Endothelial cell of umbilical vein (primary cell): ENCODE data around the gene CEP164. TPM values are rescaled to one million over a fixed set of nuclear protein-coding genes. Genes with fewer than 3 reads are reported as not detected.

Experiments
- BruUV-seq: library from RNA; stranded (reverse); fragments of 400-500 nt; replicated peaks from 2 replicates; lab custom pipeline; 2021; lab: Mats Ljungman, UMichigan
- CTCF ChIA-PET: fragments of 300-600, 350-600 bp; sonication (Branson Sonifier 250); formaldehyde crosslinking; loops from one replicate; lab custom pipeline; 2021; ENCODE audit warnings: antibody characterized with exemption, inconsistent platforms; lab: Charles Lee
- POLR2A ChIA-PET: fragments of 300-600, 350-600 bp; sonication (Branson Sonifier 250); formaldehyde crosslinking; loops from one replicate; lab custom pipeline; 2021; ENCODE audit warnings: antibody characterized with exemption, inconsistent platforms; lab: Charles Lee
- DNase-seq: peaks from one replicate; pipeline ENCODE4 v3.0.0-alpha.2; 2011; ENCODE audit warnings: low read depth, low spot score
- FAIRE-seq: peaks from 2 replicates; lab custom pipeline; 2011; peaks lifted over from hg19 to GRCh38; lab: Jason Lieb, UNC
- H2AFZ ChIP-seq: 2 replicates; pipeline ENCODE4 v1.6.0; 2012; ENCODE audit warnings: low read depth, low read length, control low read depth, inconsistent platforms
- H3K27ac ChIP-seq: 2 replicates; pipeline ENCODE4 v1.5.1; 2011; ENCODE audit warnings: low read depth, mild to moderate bottlenecking, control low read depth, low read length, moderate library complexity; ENCODE audit not compliant: insufficient read depth
- H3K27me3 ChIP-seq, 2 experiments: 2 replicates each; pipeline versions ENCODE4 v1.6.0 to v1.6.1; 2011; ENCODE audit warnings: low read length in 2 of 2, mixed read lengths in 1 of 2; ENCODE audit not compliant: control insufficient read depth in 2 of 2, insufficient read depth in 2 of 2
- H3K36me3 ChIP-seq, 2 experiments: 2 replicates in 1 of 2; 3 replicates in 1 of 2; pipeline ENCODE4 v1.5.1; 2011; ENCODE audit warnings: low read length in 2 of 2, mild to moderate bottlenecking in 1 of 2, moderate library complexity in 1 of 2; ENCODE audit not compliant: control insufficient read depth in 2 of 2, insufficient read depth in 2 of 2; ENCODE audit errors: extremely low read depth in 1 of 2
- H3K4me1 ChIP-seq: 3 replicates; pipeline ENCODE4 v1.5.1; 2011; ENCODE audit warnings: mild to moderate bottlenecking, low read length; ENCODE audit not compliant: control insufficient read depth, insufficient read depth; ENCODE audit errors: extremely low read depth
- H3K4me2 ChIP-seq: 2 replicates; pipeline ENCODE4 v1.6.1; 2011; ENCODE audit warnings: low read length, control low read depth, mixed read lengths; ENCODE audit not compliant: insufficient read depth
- H3K4me3 ChIP-seq, 3 experiments: fragments of 200-600 bp in 1 of 3; sonication (generic), shearing (Covaris generic) in 1 of 3; replicated peaks in 1 of 3; 2 replicates each; pipeline ENCODE4 v1.5.1; 2011 to 2016; ENCODE audit warnings: control low read depth in 3 of 3, low read length in 3 of 3, mild to moderate bottlenecking in 2 of 3, inconsistent platforms in 1 of 3, low read depth in 1 of 3, moderate library complexity in 1 of 3; ENCODE audit not compliant: insufficient read depth in 1 of 3
- H3K79me2 ChIP-seq: 2 replicates; pipeline ENCODE4 v1.6.0; 2012; ENCODE audit warnings: low read length, inconsistent platforms; ENCODE audit not compliant: control insufficient read depth, insufficient read depth
- H3K9ac ChIP-seq: replicated peaks from 2 replicates; pipeline ENCODE3; 2011; ENCODE audit warnings: low read length, control low read depth; ENCODE audit not compliant: insufficient read depth; ENCODE audit errors: extremely low read depth
- H3K9me1 ChIP-seq: replicated peaks from 3 replicates; pipeline ENCODE4 v1.6.0; 2011; ENCODE audit warnings: mild to moderate bottlenecking, low read length; ENCODE audit not compliant: control insufficient read depth, insufficient read depth; ENCODE audit errors: extremely low read depth
- H3K9me3 ChIP-seq: replicated peaks from 2 replicates; pipeline ENCODE4 v1.5.1; 2012; ENCODE audit warnings: low read length, inconsistent platforms; ENCODE audit not compliant: control insufficient read depth, insufficient read depth
- H4K20me1 ChIP-seq: replicated peaks from 2 replicates; pipeline ENCODE3; 2011; ENCODE audit warnings: mild to moderate bottlenecking, low read length; ENCODE audit not compliant: control insufficient read depth, insufficient read depth; ENCODE audit errors: extremely low read depth
- EZH2 ChIP-seq: IDR thresholded peaks from 2 replicates; pipeline ENCODE4 v1.6.1; 2012; ENCODE audit warnings: borderline replicate concordance, low read depth, mild to moderate bottlenecking, moderate library complexity, low read length, inconsistent platforms; ENCODE audit not compliant: severe bottlenecking
- FOS ChIP-seq: IDR thresholded peaks from 2 replicates; pipeline ENCODE4 v1.6.1; 2011; ENCODE audit warnings: mild to moderate bottlenecking, low read length, moderate library complexity, borderline replicate concordance; ENCODE audit not compliant: insufficient read depth
- GATA2 ChIP-seq: IDR thresholded peaks from 2 replicates; pipeline ENCODE4 v1.7.0; 2011; ENCODE audit warnings: low read depth, mild to moderate bottlenecking, moderate library complexity, mixed read lengths, low read length; ENCODE audit not compliant: insufficient read length, insufficient read depth
- JUN ChIP-seq: IDR thresholded peaks from 2 replicates; pipeline ENCODE4 v1.6.1; 2011; ENCODE audit warnings: borderline replicate concordance, low read depth; ENCODE audit not compliant: insufficient read length, insufficient read depth
- MYC ChIP-seq: IDR thresholded peaks from one replicate; pipeline ENCODE4 v1.6.1; 2011; ENCODE audit warnings: mild to moderate bottlenecking, low read depth, low read length
- POLR2A ChIP-seq: IDR thresholded peaks from 2 replicates; pipeline ENCODE4 v1.6.1; 2012; ENCODE audit warnings: low read depth, mild to moderate bottlenecking, control low read depth, low read length
- POLR2AphosphoS5 ChIP-seq: IDR thresholded peaks from 2 replicates; pipeline ENCODE4 v1.6.1; 2012; ENCODE audit warnings: low read depth, mild to moderate bottlenecking, control low read depth, low read length, moderate library complexity; ENCODE audit not compliant: insufficient read depth
- dilution Hi-C: fragments of 300-500 bp; cut with MboI; formaldehyde crosslinking; loops from one replicate; pipeline ENCODE4 v1.15.0; 2019; ENCODE audit warnings: low sequenced_read_pairs; ENCODE audit not compliant: extremely low pct_ligation_motif_present
- intact Hi-C: fragments of 100-400 bp; cut with micrococcal nuclease; formaldehyde crosslinking; loops from one replicate; pipeline ENCODE4 v1.10.0; 2022
- polyA plus RNA-seq, 4 experiments: library from polyadenylated mRNA; depleted of rRNA in 3 of 4; stranded (reverse) in 3 of 4; unstranded in 1 of 4; fragments of >200 nt; gene quantifications; 2 replicates each; pipeline versions ENCODE4 v1.2.1 to v1.2.3, GENCODE V29; 2011 to 2012; ENCODE audit warnings: missing spikeins in 1 of 4
- total RNA-seq: library from RNA; stranded (reverse); gene quantifications from 2 replicates; pipeline ENCODE4 v1.2.3, GENCODE V29; 2021
- TF ChIP-seq, protein P1 (sequence below), 2 donors: IDR thresholded peaks; 1 replicate in 1 of 2; 2 replicates in 1 of 2; pipeline ENCODE4 v1.5.1; 2011; ENCODE audit warnings: low read length in 2 of 2, mild to moderate bottlenecking in 2 of 2, moderate library complexity in 2 of 2, control low read depth in 1 of 2, inconsistent platforms in 1 of 2, low read depth in 1 of 2; ENCODE audit not compliant: insufficient read depth in 1 of 2; ENCODE audit errors: extremely low read depth in 1 of 2
- TF ChIP-seq, protein P2 (sequence below): IDR thresholded peaks from 2 replicates; pipeline ENCODE4 v1.6.1; 2011; ENCODE audit not compliant: insufficient read depth, insufficient read length

The CEP164 gene
- total and polyA plus RNA-seq, 2 donors (not counting 3 experiments of a cell fraction or from before 2014, with no cell fraction given) = 22.7 to 48.4 TPM

DNA sequence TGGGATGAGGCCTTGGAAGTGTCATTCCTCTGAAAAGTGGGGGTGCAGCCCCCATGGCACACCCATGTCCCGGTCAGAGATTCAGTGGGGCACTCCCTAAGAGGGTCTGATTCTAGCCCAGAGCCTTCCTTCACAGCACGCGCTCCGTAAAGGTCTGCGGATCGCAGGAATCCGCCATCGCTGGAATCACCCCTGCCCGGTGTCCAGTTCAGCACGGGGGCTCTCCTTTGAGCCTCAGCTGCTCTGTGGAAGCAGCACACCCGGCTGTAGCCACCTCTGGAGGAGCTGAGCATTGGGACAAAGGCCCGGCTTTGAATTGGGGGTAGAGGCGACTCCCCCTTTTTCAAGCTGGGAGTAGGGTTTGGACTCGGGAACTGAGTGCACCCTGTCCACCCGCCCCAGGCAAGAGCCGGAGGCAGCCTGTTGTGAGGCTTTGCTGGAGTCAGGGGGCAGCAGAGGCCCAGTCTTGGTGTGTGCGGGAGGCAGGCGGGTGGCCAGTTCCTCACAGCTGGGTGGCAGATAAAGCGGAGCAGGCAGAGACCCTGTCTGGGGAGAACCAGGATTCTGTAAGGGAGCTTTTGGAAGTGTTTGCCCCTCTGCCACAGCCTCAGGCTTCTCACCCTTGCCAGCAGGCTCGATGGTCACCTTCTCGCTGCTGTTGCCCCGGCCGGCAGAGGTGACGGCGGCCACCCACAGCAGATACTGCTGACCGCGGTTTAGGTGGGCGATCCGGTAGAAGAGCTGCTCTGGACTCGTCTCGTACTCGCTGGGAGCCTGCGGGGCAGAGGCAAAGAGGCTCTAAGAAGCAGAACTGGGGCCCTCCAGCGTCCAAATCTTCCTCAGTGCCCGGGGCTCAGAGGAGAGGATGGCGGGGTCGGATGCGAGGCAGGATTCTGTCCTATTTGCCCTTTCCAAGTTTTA is 115.9 kb downstream of the CEP164 start:
- ChIA-PET POLR2A (no interaction called here), CTCF (interaction anchor here (0.9 to 3.0 kb wide), 8 partner anchors 12 to 503 kb away, joined by 3 to 29 read pairs (median 4); no protein-coding TSS in a partner anchor)
- Histone ChIP-seq H3K4me2 (no peak overlapping the region), H3K79me2 (no peaks in the 10 kb centered on the region), H3K9me3 (no peaks in the 10 kb centered on the region), H3K9me1 (no peaks in the 10 kb centered on the region), H3K4me1 (no peaks in the 10 kb centered on the region), H3K36me3 (no peaks in the 10 kb centered on the region), H2AFZ (no peak overlapping the region), H3K9ac (no peak overlapping the region), H3K4me3 (no peak overlapping the region), H3K27ac (no peak overlapping the region), H4K20me1 (no peaks in the 10 kb centered on the region), H3K27me3 (peaks cover 0 to 4% of the 10 kb centered on the region in 2 experiments)
- no TSS peak for BruUV-seq
- TF ChIP-seq, protein P1, sequence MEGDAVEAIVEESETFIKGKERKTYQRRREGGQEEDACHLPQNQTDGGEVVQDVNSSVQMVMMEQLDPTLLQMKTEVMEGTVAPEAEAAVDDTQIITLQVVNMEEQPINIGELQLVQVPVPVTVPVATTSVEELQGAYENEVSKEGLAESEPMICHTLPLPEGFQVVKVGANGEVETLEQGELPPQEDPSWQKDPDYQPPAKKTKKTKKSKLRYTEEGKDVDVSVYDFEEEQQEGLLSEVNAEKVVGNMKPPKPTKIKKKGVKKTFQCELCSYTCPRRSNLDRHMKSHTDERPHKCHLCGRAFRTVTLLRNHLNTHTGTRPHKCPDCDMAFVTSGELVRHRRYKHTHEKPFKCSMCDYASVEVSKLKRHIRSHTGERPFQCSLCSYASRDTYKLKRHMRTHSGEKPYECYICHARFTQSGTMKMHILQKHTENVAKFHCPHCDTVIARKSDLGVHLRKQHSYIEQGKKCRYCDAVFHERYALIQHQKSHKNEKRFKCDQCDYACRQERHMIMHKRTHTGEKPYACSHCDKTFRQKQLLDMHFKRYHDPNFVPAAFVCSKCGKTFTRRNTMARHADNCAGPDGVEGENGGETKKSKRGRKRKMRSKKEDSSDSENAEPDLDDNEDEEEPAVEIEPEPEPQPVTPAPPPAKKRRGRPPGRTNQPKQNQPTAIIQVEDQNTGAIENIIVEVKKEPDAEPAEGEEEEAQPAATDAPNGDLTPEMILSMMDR (IDR thresholded peaks at IDR 0.05; ENCODE audit: extremely low read depth in 1 of 2, insufficient read depth in 1 of 2, low read depth in 1 of 2, low read length in 2 of 2) = peak; percentile 17 to 36
- TF ChIP-seq POLR2A = no peak
- DNase-seq (no peak), FAIRE-seq (no peak)
- dilution Hi-C loops (no loop called here), intact Hi-C loops (loop anchor here (1.0 kb wide), 1 partner anchor 374 kb away; no protein-coding TSS in a partner anchor)

DNA sequence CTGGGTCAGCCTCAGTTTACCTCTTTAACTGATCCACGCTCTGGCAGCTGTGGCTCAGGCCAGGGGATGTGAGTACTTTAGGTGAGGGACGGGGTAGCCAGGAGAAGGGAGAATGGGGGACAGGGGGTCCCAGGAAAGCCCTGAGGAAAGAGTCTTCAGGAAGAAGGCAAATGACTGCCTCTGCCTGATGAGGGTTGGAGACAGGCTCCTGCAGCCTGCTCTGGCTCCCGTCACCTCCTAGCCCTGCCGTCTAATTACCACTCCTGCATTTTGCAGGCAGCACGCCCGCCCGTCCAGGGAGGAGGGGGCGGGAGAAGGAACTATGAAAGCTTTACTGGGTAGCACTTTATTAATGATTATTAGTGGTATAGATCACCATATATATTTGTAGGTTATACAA is 116.6 kb downstream of the CEP164 start:
- BruUV-seq = no TSS peak
- dilution Hi-C loops = no loop called here
- CTCF ChIA-PET = interaction anchor here (0.9 to 3.0 kb wide), 10 partner anchors 11 to 503 kb away, joined by 3 to 29 read pairs (median 4); no protein-coding TSS in a partner anchor
- Histone ChIP-seq H3K4me2 (no peak overlapping the region), H3K4me1 (no peaks in the 10 kb centered on the region), H3K36me3 (no peaks in the 10 kb centered on the region), H3K9me1 (no peaks in the 10 kb centered on the region), H3K27me3 (peaks cover 0 to 4% of the 10 kb centered on the region in 2 experiments), H3K9me3 (no peaks in the 10 kb centered on the region), H3K79me2 (no peaks in the 10 kb centered on the region), H3K9ac (no peak overlapping the region), H4K20me1 (no peaks in the 10 kb centered on the region), H3K27ac (no peak overlapping the region), H3K4me3 (no peak overlapping the region), H2AFZ (no peak overlapping the region)
- intact Hi-C loops = no loop called here
- no peak for DNase-seq
- POLR2A ChIA-PET = no interaction called here
- no peak for FAIRE-seq
- TF ChIP-seq POLR2AphosphoS5 (no peak), POLR2A (no peak), FOS (no peak), MYC (no peak), JUN (no peak), EZH2 (no peak), GATA2 (no peak)
- TF ChIP-seq, protein P1 (IDR thresholded peaks at IDR 0.05; ENCODE audit: extremely low read depth in 1 of 2, insufficient read depth in 1 of 2, low read depth in 1 of 2, low read length in 2 of 2) = no peak
- TF ChIP-seq, protein P2, sequence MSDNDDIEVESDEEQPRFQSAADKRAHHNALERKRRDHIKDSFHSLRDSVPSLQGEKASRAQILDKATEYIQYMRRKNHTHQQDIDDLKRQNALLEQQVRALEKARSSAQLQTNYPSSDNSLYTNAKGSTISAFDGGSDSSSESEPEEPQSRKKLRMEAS = no peak
